ENCODE measurements around the gene SETD4. TPM values are rescaled to one million over a fixed set of nuclear protein-coding genes. Genes with fewer than 3 reads are reported as not detected.

The SETD4 gene
- total RNA-seq, 1 experiment from 2014 or later, result 22.7 TPM

GRCh38 chr21:36035381-36035791 is 24.9 kb downstream of the SETD4 start:
- H3K27me3 ChIP-seq (ENCODE audit: insufficient read depth, low read length), result no peaks in the 10 kb centered on the region
- H3K79me2 ChIP-seq (ENCODE audit: insufficient read depth, low read length), result no peaks in the 10 kb centered on the region
- H4K20me1 ChIP-seq (ENCODE audit: insufficient read depth), result no peaks in the 10 kb centered on the region
- no TSS peak for BruUV-seq (replicated peaks)
- no peak overlapping the region for H2AFZ ChIP-seq (ENCODE audit: low read depth, low read length, poor library complexity, severe bottlenecking)
- H3K4me2 ChIP-seq (ENCODE audit: low read length), result no peak overlapping the region
- RAD21 ChIA-PET (ENCODE audit: low non-redundant PET in 1 of 2, low total read pairs in 2 of 2, uncharacterized antibody in 2 of 2, unreplicated experiment in 2 of 2), result no interaction called here
- intact Hi-C loops (cut with micrococcal nuclease), result no loop called here
- CTCF ChIA-PET, result no interaction called here
- no peak for DNase-seq (ENCODE audit: low read depth, low spot score)
- ATAC-seq, result peak; percentile 30; the same call in 1 of the 2 replicates
- no peaks in the 10 kb centered on the region for H3K4me1 ChIP-seq (ENCODE audit: control insufficient read depth in 1 of 2, insufficient read depth in 2 of 2, low read length in 2 of 2)
- no peaks in the 10 kb centered on the region for H3K9me2 ChIP-seq (ENCODE audit: insufficient read depth)
- H3K9ac ChIP-seq (ENCODE audit: low read length), result no peak overlapping the region
- POLR2A ChIA-PET, result no interaction called here
- no peaks in the 10 kb centered on the region for H3K9me3 ChIP-seq (ENCODE audit: control insufficient read depth in 1 of 2, insufficient read depth in 1 of 2, low read depth in 1 of 2, low read length in 2 of 2)
- H3K27ac ChIP-seq (ENCODE audit: low read depth, low read length), result no peak overlapping the region
- H3K4me3 ChIP-seq (replicated peaks in 1 of 2; ENCODE audit: low read depth in 1 of 2, low read length in 2 of 2), result no peak overlapping the region
- peaks cover 12 to 13% of the 10 kb centered on the region in 2 experiments; a peak in 3 of 4 replicates for H3K36me3 ChIP-seq (ENCODE audit: control insufficient read depth in 1 of 2, insufficient read depth in 2 of 2, low read length in 2 of 2)
- no peak for TF ChIP-seq RAD21 (IDR thresholded peaks at IDR 0.05; ENCODE audit: low read depth)
- TF ChIP-seq TCF7L2 (IDR thresholded peaks at IDR 0.05; ENCODE audit: borderline replicate concordance, extremely low read depth, insufficient read depth, insufficient read length), result no peak
- TF ChIP-seq SRF (IDR thresholded peaks at IDR 0.05; ENCODE audit: low read depth), result no peak
- no peak for TF ChIP-seq POLR2AphosphoS5 (IDR thresholded peaks at IDR 0.05; ENCODE audit: low read depth, low read length)
- no peak for TF ChIP-seq EGR1 (IDR thresholded peaks at IDR 0.05; ENCODE audit: low read depth)
- TF ChIP-seq, protein P1, sequence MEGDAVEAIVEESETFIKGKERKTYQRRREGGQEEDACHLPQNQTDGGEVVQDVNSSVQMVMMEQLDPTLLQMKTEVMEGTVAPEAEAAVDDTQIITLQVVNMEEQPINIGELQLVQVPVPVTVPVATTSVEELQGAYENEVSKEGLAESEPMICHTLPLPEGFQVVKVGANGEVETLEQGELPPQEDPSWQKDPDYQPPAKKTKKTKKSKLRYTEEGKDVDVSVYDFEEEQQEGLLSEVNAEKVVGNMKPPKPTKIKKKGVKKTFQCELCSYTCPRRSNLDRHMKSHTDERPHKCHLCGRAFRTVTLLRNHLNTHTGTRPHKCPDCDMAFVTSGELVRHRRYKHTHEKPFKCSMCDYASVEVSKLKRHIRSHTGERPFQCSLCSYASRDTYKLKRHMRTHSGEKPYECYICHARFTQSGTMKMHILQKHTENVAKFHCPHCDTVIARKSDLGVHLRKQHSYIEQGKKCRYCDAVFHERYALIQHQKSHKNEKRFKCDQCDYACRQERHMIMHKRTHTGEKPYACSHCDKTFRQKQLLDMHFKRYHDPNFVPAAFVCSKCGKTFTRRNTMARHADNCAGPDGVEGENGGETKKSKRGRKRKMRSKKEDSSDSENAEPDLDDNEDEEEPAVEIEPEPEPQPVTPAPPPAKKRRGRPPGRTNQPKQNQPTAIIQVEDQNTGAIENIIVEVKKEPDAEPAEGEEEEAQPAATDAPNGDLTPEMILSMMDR (IDR thresholded peaks at IDR 0.05 in 2 of 3, conservative IDR thresholded peaks at IDR 0.05 in 1 of 3; ENCODE audit: borderline replicate concordance in 1 of 3, insufficient read depth in 1 of 3, low read depth in 2 of 3, low read length in 2 of 3), result no peak
- no peak for TF ChIP-seq ZFX (IDR thresholded peaks at IDR 0.05)
- TF ChIP-seq ZNF274 (IDR thresholded peaks at IDR 0.05; ENCODE audit: low read depth, low read length), result no peak
- no peak for TF ChIP-seq SP1 (IDR thresholded peaks at IDR 0.05; ENCODE audit: low read depth)
